Retinal pigment epithelial cell (primary cell): ENCODE data around the gene RAD52.

ENCODE experiments used
- DNase-seq: peaks from one replicate; pipeline ENCODE4 v3.0.0-alpha.2; 2010; ENCODE audit warnings: low read depth
- H3K4me3 ChIP-seq: 2 replicates; pipeline ENCODE4 v1.5.1; 2011; ENCODE audit warnings: mild to moderate bottlenecking, low read length, control low read depth, moderate library complexity
- CTCF ChIP-seq: conservative IDR thresholded peaks from 2 replicates; pipeline ENCODE4 v1.5.1; 2011; ENCODE audit warnings: low read depth, low read length, control low read depth, inconsistent platforms

The RAD52 gene

GRCh38 chr12:907413-908185 lies 41.9 kb downstream of the RAD52 start:
- H3K4me3 ChIP-seq, result no peak overlapping the region
- no peak for TF ChIP-seq CTCF
- DNase-seq, result no peak

GRCh38 chr12:906062-906585 lies 43.4 kb downstream of the RAD52 start:
- DNase-seq, result no peak
- no peak overlapping the region for H3K4me3 ChIP-seq
- no peak for TF ChIP-seq CTCF

GRCh38 chr12:905261-906031 lies 44.0 kb downstream of the RAD52 start:
- no peak overlapping the region for H3K4me3 ChIP-seq
- TF ChIP-seq CTCF, result no peak
- DNase-seq, result no peak

GRCh38 chr12:904010-904414 lies 45.5 kb downstream of the RAD52 start:
- H3K4me3 ChIP-seq, result no peak overlapping the region
- no peak for TF ChIP-seq CTCF
- no peak for DNase-seq

- no peak for DNase-seq
- no peak overlapping the region for H3K4me3 ChIP-seq
- no peak for TF ChIP-seq CTCF
Measured at GRCh38 chr12:903055-903454, 46.4 kb downstream of the RAD52 start.

- no peak for TF ChIP-seq CTCF
- H3K4me3 ChIP-seq, result no peak overlapping the region
- DNase-seq, result no peak
Measured at GRCh38 chr12:902581-902980, 46.9 kb downstream of the RAD52 start.
